Gastroesophageal sphincter (tissue), 4 donors: Measurements from ENCODE around the gene LATS2. TPM values are rescaled to one million over a fixed set of nuclear protein-coding genes. Genes with fewer than 3 reads are reported as not detected.

Experiments used
- ATAC-seq: fragments of 150-250 bp; one replicate; pipeline ENCODE4 v1.9.1; 2016; ENCODE audit warnings: mild to moderate bottlenecking, moderate library complexity
- H3K27ac ChIP-seq, 4 donors: fragments of 200-600 bp; sonication (generic) in 3 of 4; 1 replicate in 3 of 4; 2 replicates in 1 of 4; pipeline ENCODE4 v1.5.1; 2016 to 2019
- H3K27me3 ChIP-seq: fragments of 200-600 bp; sonication (generic); one replicate; pipeline ENCODE4 v1.5.1; 2019
- H3K36me3 ChIP-seq, 2 donors: fragments of 200-600 bp; sonication (generic); one replicate each; pipeline ENCODE4 v1.5.1; 2019; ENCODE audit warnings: control low read depth in 1 of 2
- H3K4me1 ChIP-seq, 3 donors: fragments of 200-600 bp; sonication (generic); 1 replicate in 2 of 3; 2 replicates in 1 of 3; pipeline ENCODE4 v1.5.1; 2016 to 2019; ENCODE audit warnings: control low read depth in 2 of 3
- H3K4me3 ChIP-seq, 2 donors: fragments of 200-600 bp; sonication (generic); one replicate each; pipeline ENCODE4 v1.5.1; 2019; ENCODE audit warnings: mild to moderate bottlenecking in 1 of 2, moderate library complexity in 1 of 2
- H3K9me3 ChIP-seq, 3 donors: fragments of 200-600 bp; sonication (generic); one replicate each; pipeline ENCODE4 v1.5.1; 2017 to 2019; ENCODE audit warnings: control low read depth in 2 of 3
- EP300 ChIP-seq: sonication (generic); formaldehyde crosslinking; IDR thresholded peaks from one replicate; pipeline ENCODE4 v1.6.1; 2017; ENCODE audit warnings: antibody characterized with exemption, mild to moderate bottlenecking
- POLR2A ChIP-seq, 2 donors: fragments of 450-650 bp; IDR thresholded peaks; one replicate each; pipeline ENCODE4 v1.6.1; 2017; ENCODE audit warnings: antibody characterized with exemption in 2 of 2, mild to moderate bottlenecking in 2 of 2, moderate library complexity in 1 of 2
- POLR2AphosphoS5 ChIP-seq: sonication (generic); formaldehyde crosslinking; IDR thresholded peaks from one replicate; pipeline ENCODE4 v1.6.1; 2017; ENCODE audit warnings: antibody characterized with exemption
- WGBS, 2 donors: methylation state at CpG; one replicate each; pipeline ENCODE4 v1.1.5; 2018; ENCODE audit warnings: low coverage in 1 of 2; 5-methylcytosine and 5-hydroxymethylcytosine counted together
- total RNA-seq, 4 donors: library from RNA; depleted of rRNA; stranded (reverse); fragments of >200 nt; gene quantifications; one replicate each; pipeline ENCODE4 v1.1.0, GENCODE V29; 2016
- TF ChIP-seq, protein P1 (sequence below), 4 experiments: fragments of 200-600 bp in 2 of 4; fragments of 450-650 bp in 2 of 4; sonication (generic) in 1 of 4; IDR thresholded peaks; one replicate each; pipeline ENCODE4 v1.5.1; 2017 to 2019; ENCODE audit warnings: antibody characterized with exemption in 4 of 4, mild to moderate bottlenecking in 2 of 4, moderate library complexity in 2 of 4

The LATS2 gene
- total RNA-seq, 4 donors from 2014 or later: 42.2 to 95.4 (median 56.5) TPM

DNA sequence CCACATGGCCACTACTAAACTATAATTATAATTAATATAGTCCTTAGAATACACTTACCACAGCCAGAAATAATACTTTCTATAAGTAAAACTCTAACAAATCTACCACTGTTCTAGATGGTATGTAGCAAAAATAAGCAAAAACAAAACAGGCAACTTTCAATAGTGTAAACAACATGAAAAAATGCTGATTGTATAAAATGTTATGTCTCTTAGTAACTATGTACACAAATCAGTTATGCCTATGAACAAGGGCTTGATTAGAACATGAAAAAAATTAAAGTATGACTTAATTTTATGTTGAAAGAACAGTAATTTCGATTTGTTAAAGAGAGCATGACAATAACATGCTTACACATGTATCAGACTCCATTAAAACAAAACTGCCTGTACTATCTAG lies 60.7 kb downstream of the LATS2 start:
- Histone ChIP-seq H3K36me3 (peaks cover 0 to 10% of the 10 kb centered on the region in 2 donors), H3K27me3 (no peaks in the 10 kb centered on the region), H3K27ac (no peak overlapping the region), H3K4me1 (peaks cover 2 to 54% (median 23%) of the 10 kb centered on the region in 3 donors), H3K9me3 (peaks cover 0 to 5% (median 0%) of the 10 kb centered on the region in 3 donors), H3K4me3 (no peak overlapping the region)
- 100% methylated on average over 1 of the region's 1 CpG for WGBS, 2 donors
- no peak for ATAC-seq
- TF ChIP-seq, protein P1, sequence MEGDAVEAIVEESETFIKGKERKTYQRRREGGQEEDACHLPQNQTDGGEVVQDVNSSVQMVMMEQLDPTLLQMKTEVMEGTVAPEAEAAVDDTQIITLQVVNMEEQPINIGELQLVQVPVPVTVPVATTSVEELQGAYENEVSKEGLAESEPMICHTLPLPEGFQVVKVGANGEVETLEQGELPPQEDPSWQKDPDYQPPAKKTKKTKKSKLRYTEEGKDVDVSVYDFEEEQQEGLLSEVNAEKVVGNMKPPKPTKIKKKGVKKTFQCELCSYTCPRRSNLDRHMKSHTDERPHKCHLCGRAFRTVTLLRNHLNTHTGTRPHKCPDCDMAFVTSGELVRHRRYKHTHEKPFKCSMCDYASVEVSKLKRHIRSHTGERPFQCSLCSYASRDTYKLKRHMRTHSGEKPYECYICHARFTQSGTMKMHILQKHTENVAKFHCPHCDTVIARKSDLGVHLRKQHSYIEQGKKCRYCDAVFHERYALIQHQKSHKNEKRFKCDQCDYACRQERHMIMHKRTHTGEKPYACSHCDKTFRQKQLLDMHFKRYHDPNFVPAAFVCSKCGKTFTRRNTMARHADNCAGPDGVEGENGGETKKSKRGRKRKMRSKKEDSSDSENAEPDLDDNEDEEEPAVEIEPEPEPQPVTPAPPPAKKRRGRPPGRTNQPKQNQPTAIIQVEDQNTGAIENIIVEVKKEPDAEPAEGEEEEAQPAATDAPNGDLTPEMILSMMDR (IDR thresholded peaks at IDR 0.05): no peak
- TF ChIP-seq POLR2AphosphoS5 (no peak), EP300 (no peak), POLR2A (IDR thresholded peaks at IDR 0.05) (no peak)

DNA sequence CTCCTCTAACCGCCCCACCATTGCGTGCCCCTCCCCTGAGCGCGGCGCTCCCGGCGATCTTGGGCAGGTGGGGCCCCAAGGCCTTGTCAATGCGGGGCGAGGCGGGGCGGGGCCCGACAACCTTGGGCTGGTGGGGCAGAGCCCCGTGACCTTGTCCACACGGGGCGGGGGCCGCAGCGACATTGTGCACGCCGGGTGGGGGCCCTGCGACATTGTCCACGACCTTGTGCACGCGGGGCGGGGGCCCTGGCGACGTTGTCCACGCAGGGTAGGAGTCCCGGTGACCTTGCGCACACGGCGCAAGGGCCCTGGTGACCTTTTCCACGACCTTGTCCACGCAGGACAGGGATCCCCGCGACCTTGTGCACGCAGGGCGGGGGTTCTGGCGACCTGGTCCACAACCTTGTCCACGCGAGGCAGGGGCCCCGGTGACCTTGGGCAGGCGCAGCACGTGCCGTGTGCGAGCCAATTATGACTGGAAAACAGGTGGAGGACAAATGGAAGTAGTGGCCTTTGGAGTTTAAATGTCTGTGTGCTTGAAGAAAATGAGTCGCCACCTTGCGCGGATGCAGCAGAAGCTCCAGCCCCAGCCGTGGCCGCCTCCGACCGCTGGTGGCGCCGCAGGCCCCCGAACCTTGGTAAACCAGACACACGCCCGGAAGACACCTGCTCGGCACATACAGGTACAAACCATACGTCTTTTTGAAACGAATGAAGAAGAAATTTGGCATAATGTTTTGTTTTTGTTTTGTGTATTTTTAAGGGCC lies 62.6 kb downstream of the LATS2 start:
- Histone ChIP-seq H3K27ac (peak overlapping the region in 1 of 4 donors; percentile 62), H3K27me3 (no peaks in the 10 kb centered on the region), H3K4me1 (peaks cover 2 to 48% (median 20%) of the 10 kb centered on the region in 3 donors), H3K4me3 (no peak overlapping the region), H3K36me3 (peaks cover 0 to 16% of the 10 kb centered on the region in 2 donors), H3K9me3 (peaks cover 0 to 5% (median 0%) of the 10 kb centered on the region in 3 donors)
- WGBS, 2 donors: 94 to 95% methylated on average over 18 to 23 of the region's 60 CpGs
- TF ChIP-seq POLR2AphosphoS5 (no peak), EP300 (no peak), POLR2A (IDR thresholded peaks at IDR 0.05) (no peak)
- TF ChIP-seq, protein P1 (IDR thresholded peaks at IDR 0.05): no peak
- ATAC-seq: no peak

DNA sequence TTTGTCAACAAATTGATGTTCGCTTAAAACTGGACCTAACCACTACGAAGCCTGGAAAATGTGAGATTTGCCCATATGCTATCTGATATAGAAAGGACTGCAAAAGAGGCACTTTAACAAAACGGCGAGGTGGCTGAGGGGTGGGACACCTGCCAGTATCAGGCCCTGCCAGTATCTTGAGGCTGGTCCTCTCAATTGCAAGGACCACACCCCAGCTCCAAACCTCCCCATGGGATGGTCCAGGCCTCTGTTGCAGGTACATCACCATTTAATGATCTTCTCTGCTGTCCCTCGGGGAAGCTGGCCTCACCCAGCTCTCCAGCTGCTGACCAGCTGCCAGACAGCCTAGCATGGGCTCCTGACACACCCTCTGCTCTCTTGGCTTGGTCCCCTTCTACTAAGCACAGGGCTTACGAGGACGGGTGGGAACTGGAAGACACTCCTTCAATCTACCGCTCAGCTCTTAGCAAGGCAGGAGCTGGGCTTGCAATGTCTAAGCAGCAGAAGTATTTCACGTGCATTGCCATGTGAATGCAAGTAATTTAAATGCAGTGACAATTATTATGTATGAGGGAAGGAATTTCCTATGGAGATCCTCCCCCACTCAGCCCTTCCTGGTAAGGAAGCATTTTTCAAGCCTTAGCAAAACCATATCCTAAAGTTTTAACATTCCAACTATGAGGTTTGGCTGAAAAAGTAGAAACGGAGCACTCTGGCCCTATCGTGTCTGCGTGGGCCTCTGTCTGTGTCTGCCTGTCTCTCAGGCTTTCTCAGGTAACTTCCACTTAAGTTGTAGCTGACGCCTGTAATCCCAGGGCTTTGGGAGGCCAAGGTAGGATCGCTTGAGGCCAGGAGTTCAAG lies 63.9 kb downstream of the LATS2 start:
- Histone ChIP-seq H3K27ac (peak overlapping the region in 3 of 4 donors; percentile 43 to 62 (median 52)), H3K27me3 (no peaks in the 10 kb centered on the region), H3K4me3 (no peak overlapping the region), H3K4me1 (peaks cover 2 to 50% (median 20%) of the 10 kb centered on the region in 3 donors), H3K9me3 (peaks cover 0 to 5% (median 0%) of the 10 kb centered on the region in 3 donors), H3K36me3 (peaks cover 0 to 16% of the 10 kb centered on the region in 2 donors)
- TF ChIP-seq POLR2A (IDR thresholded peaks at IDR 0.05): no peak
- TF ChIP-seq, protein P1 (IDR thresholded peaks at IDR 0.05): no peak
- TF ChIP-seq EP300: no peak
- no peak for TF ChIP-seq POLR2AphosphoS5
- WGBS, 2 donors: 32 to 38% methylated on average over 6 to 11 of the region's 14 CpGs
- peak; percentile 63 for ATAC-seq

DNA sequence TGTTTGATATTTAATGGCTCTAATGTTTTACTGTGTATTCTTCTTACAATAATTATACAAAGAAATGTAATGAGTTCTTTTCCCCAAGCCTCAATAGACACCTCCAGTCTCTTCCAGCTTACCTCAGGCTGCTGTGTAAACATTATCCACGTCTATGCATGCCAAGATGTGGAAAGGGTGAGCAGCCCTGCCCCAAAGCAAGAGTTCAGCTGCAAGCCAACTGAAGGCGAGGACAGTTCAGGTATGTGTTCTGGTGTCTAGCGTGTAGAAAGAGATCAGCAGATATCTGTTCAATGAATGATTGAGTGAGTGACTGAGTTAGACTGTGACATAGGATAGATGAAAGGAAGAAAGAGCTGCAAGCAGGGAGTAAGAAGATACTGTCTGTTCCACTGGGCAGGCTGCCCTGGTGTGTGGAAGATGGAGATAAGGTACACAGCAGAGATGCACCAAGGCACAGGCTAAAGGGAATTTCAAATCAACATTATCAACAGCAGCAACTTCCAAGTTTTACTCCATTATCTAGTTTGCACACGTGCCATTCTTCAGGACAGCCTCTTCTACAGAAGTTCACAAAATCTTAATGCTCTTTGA lies 66.0 kb downstream of the LATS2 start:
- Histone ChIP-seq H3K27ac (no peak overlapping the region), H3K4me1 (peaks cover 2 to 50% (median 20%) of the 10 kb centered on the region in 3 donors), H3K9me3 (no peaks in the 10 kb centered on the region), H3K36me3 (peaks cover 0 to 38% of the 10 kb centered on the region in 2 donors), H3K4me3 (no peak overlapping the region), H3K27me3 (no peaks in the 10 kb centered on the region)
- no peak for ATAC-seq
- WGBS, 2 donors: 33 to 73% methylated on average over 2 to 4 of the region's 4 CpGs
- TF ChIP-seq EP300 (no peak), POLR2A (IDR thresholded peaks at IDR 0.05) (no peak), POLR2AphosphoS5 (no peak)
- TF ChIP-seq, protein P1 (IDR thresholded peaks at IDR 0.05): no peak
